K562 (cell line): ENCODE results near the gene SLC38A8. TPM values are rescaled to one million over a fixed set of nuclear protein-coding genes. Genes with fewer than 3 reads are reported as not detected.

ENCODE experiments used
- ATAC-seq: fragments of 200-7000 bp; cut with Tn5 transposase; 3 replicates; pipeline ENCODE4 v1.9.1; 2020; ENCODE audit warnings: moderate library complexity
- BruUV-seq: library from RNA; stranded (reverse); fragments of 400-500 nt; replicated peaks from 2 replicates; lab custom pipeline; 2021; lab: Mats Ljungman, UMichigan
- CTCF ChIA-PET: fragments of 300-600 bp; formaldehyde crosslinking; extraction: SDS; loops from one replicate; lab custom pipeline; 2021; ENCODE audit warnings: low intra/inter-chr PET ratio; lab: Yijun Ruan, JAX
- POLR2A ChIA-PET: fragments of 300-600, 350-650 bp; sonication (Branson Sonifier 250); formaldehyde crosslinking; extraction: SDS; loops from one replicate; lab custom pipeline; 2021; ENCODE audit warnings: antibody characterized with exemption, inconsistent platforms; lab: Yijun Ruan, JAX
- DNase-seq, 4 experiments: peaks; one replicate each; pipeline versions ENCODE4 v3.0.0 to v3.0.0-alpha.2; 2011 to 2018; ENCODE audit warnings: low spot score in 3 of 4, mixed read lengths in 3 of 4; ENCODE audit errors: extremely low read depth in 1 of 4
- FAIRE-seq: peaks from 2 replicates; lab custom pipeline; 2011; peaks lifted over from hg19 to GRCh38; lab: Jason Lieb, UNC
- H2AFZ ChIP-seq: 2 replicates; pipeline ENCODE4 v1.6.0; 2011; ENCODE audit warnings: low read depth, low read length, control low read depth, inconsistent platforms
- H3K27ac ChIP-seq: fragments of 200-600 bp; 3 replicates; pipeline ENCODE4 v1.8.0; 2011; ENCODE audit warnings: low read depth, mild to moderate bottlenecking, control low read depth, inconsistent platforms, low read length, moderate library complexity, mixed read lengths; ENCODE audit errors: extremely low read depth
- H3K27me3 ChIP-seq, 2 experiments: fragments of 300-600 bp in 1 of 2; 2 replicates in 1 of 2; 3 replicates in 1 of 2; pipeline versions ENCODE4 v1.6.0 to v1.8.0; 2011; ENCODE audit warnings: inconsistent platforms in 2 of 2, low read length in 2 of 2, mild to moderate bottlenecking in 1 of 2, mixed read lengths in 1 of 2, moderate library complexity in 1 of 2; ENCODE audit not compliant: control insufficient read depth in 2 of 2, insufficient read depth in 2 of 2
- H3K36me3 ChIP-seq: fragments of 300-600 bp; 3 replicates; pipeline ENCODE4 v1.8.0; 2011; ENCODE audit warnings: mild to moderate bottlenecking, low read length, inconsistent platforms; ENCODE audit not compliant: control insufficient read depth, insufficient read depth
- H3K4me1 ChIP-seq, 2 experiments: fragments of 200-600 bp in 1 of 2; replicated peaks in 1 of 2; 2 replicates in 1 of 2; 3 replicates in 1 of 2; pipeline versions ENCODE4 v1.5.1 to v1.8.0; 2011; ENCODE audit warnings: inconsistent platforms in 2 of 2, low read length in 2 of 2, mild to moderate bottlenecking in 1 of 2, mixed read lengths in 1 of 2, moderate library complexity in 1 of 2; ENCODE audit not compliant: control insufficient read depth in 2 of 2, insufficient read depth in 2 of 2
- H3K4me2 ChIP-seq: 2 replicates; pipeline ENCODE4 v1.6.1; 2011; ENCODE audit warnings: low read length, control low read depth, inconsistent platforms, mixed read lengths; ENCODE audit not compliant: insufficient read depth
- H3K4me3 ChIP-seq: fragments of 200-600 bp; sonication (generic), shearing (Covaris generic); 2 replicates; pipeline ENCODE4 v1.5.1; 2016; ENCODE audit warnings: control low read depth, inconsistent platforms
- H3K79me2 ChIP-seq: fragments of 200-600 bp; 3 replicates; pipeline ENCODE4 v1.8.0; 2011; ENCODE audit warnings: low read length, inconsistent platforms; ENCODE audit not compliant: control insufficient read depth, insufficient read depth
- H3K9ac ChIP-seq, 2 experiments: 2 replicates each; pipeline versions ENCODE4 v1.6.0 to v1.6.1; 2011; ENCODE audit warnings: low read depth in 2 of 2, low read length in 2 of 2, control low read depth in 1 of 2, inconsistent platforms in 1 of 2, mild to moderate bottlenecking in 1 of 2, mixed read lengths in 1 of 2; ENCODE audit not compliant: insufficient read depth in 1 of 2
- H3K9me1 ChIP-seq: one replicate; pipeline ENCODE4 v1.6.0; 2011; ENCODE audit warnings: inconsistent platforms, mild to moderate bottlenecking, low read length, moderate library complexity; ENCODE audit not compliant: control insufficient read depth, insufficient read depth
- H3K9me3 ChIP-seq: replicated peaks from 2 replicates; pipeline ENCODE4 v1.5.1; 2011; ENCODE audit warnings: low read depth, low read length, inconsistent platforms; ENCODE audit not compliant: control insufficient read depth, insufficient read depth
- H4K20me1 ChIP-seq: replicated peaks from 2 replicates; pipeline ENCODE4 v1.6.1; 2011; ENCODE audit warnings: low read length, inconsistent platforms, mixed read lengths; ENCODE audit not compliant: control insufficient read depth, insufficient read depth
- ARHGAP35 ChIP-seq: fragments of 450-650 bp; IDR thresholded peaks from 2 replicates; pipeline ENCODE4 v1.6.1; 2018; ENCODE audit not compliant: partially characterized antibody
- BACH1 ChIP-seq: fragments of 200-800 bp; sonication (Bioruptor generic); IDR thresholded peaks from 2 replicates; pipeline ENCODE4 v1.6.1; 2016; ENCODE audit warnings: missing genetic modification characterization, missing compliant biosample characterization
- CREBBP ChIP-seq: IDR thresholded peaks from one replicate; pipeline ENCODE4 v1.6.1; 2012; ENCODE audit warnings: low read depth, mild to moderate bottlenecking, control low read depth, inconsistent platforms, low read length
- ESRRA ChIP-seq: fragments of 450-650 bp; IDR thresholded peaks from 2 replicates; pipeline ENCODE4 v1.6.1; 2014; ENCODE audit warnings: low read depth, mild to moderate bottlenecking, moderate library complexity, borderline replicate concordance
- FOXM1 ChIP-seq, 2 experiments: fragments of 450-650 bp in 1 of 2; sonication (generic) in 1 of 2; formaldehyde crosslinking in 1 of 2; IDR thresholded peaks; 2 replicates each; pipeline versions ENCODE4 v1.6.1 to v1.9.0; 2017 to 2022; ENCODE audit warnings: low read depth in 2 of 2, mild to moderate bottlenecking in 2 of 2, missing genetic modification reagents in 1 of 2, moderate library complexity in 1 of 2
- GATAD2B ChIP-seq: fragments of 450-650 bp; IDR thresholded peaks from 2 replicates; pipeline ENCODE4 v1.6.1; 2017; ENCODE audit warnings: mild to moderate bottlenecking, borderline replicate concordance
- MAFK ChIP-seq: IDR thresholded peaks from 2 replicates; pipeline ENCODE4 v1.6.1; 2011; ENCODE audit warnings: low read length, improper control_type of control experiment
- OTX1 ChIP-seq: fragments of 450-650 bp; formaldehyde crosslinking; IDR thresholded peaks from 2 replicates; pipeline ENCODE4 v1.4.0; 2022; ENCODE audit warnings: mild to moderate bottlenecking
- SMC3 ChIP-seq: conservative IDR thresholded peaks from 2 replicates; pipeline ENCODE4 v1.6.1; 2011; ENCODE audit warnings: low read depth, low read length, improper control_type of control experiment; ENCODE audit not compliant: insufficient read depth
- TEAD2 ChIP-seq: fragments of 450-650 bp; IDR thresholded peaks from 2 replicates; pipeline ENCODE4 v1.6.1; 2016; ENCODE audit warnings: missing genetic modification characterization, control low read depth, missing compliant biosample characterization
- XRCC4 ChIP-seq: IDR thresholded peaks from one replicate; pipeline ENCODE4 v1.6.1; 2011; ENCODE audit not compliant: insufficient read depth, insufficient read length; ENCODE audit errors: extremely low read depth
- YBX1 ChIP-seq: fragments of 450-650 bp; IDR thresholded peaks from 2 replicates; pipeline ENCODE4 v1.7.1; 2016; ENCODE audit warnings: mild to moderate bottlenecking
- ZNF24 ChIP-seq: fragments of 450-650 bp; IDR thresholded peaks from 2 replicates; pipeline ENCODE4 v1.6.1; 2016
- ZNF586 ChIP-seq: fragments of 450-650 bp; formaldehyde crosslinking; conservative IDR thresholded peaks from 2 replicates; pipeline ENCODE4 v1.4.0; 2020; ENCODE audit warnings: mild to moderate bottlenecking, moderate library complexity
- ZNF830 ChIP-seq: fragments of 250-450 bp; sonication (Bioruptor Pico); IDR thresholded peaks from 2 replicates; pipeline ENCODE4 v1.5.0; 2021; ENCODE audit warnings: mild to moderate bottlenecking
- WGBS: fragments of 100-300 bp; shearing (Covaris generic); methylation state at CpG from one replicate; pipeline ENCODE4 v1.1.6; 2016; ENCODE audit warnings: low coverage, mixed read lengths; ENCODE audit not compliant: insufficient coverage; ENCODE audit errors: missing lambda C conversion rate; 5-methylcytosine and 5-hydroxymethylcytosine counted together
- in situ Hi-C: fragments of 300-500 bp; cut with MboI; formaldehyde crosslinking; loops from 4 replicates; pipeline ENCODE4 v1.15.0; 2018; ENCODE audit warnings: inconsistent platforms, mixed read lengths
- intact Hi-C: fragments of 100-400 bp; cut with micrococcal nuclease; formaldehyde crosslinking; loops from 2 replicates; pipeline ENCODE4 v1.14.2; 2022
- polyA plus RNA-seq, 8 experiments: library from polyadenylated mRNA; depleted of rRNA in 4 of 8; stranded (reverse) in 5 of 8; unstranded in 3 of 8; fragments of >200 nt; fragmentation: Nextera tagmentation in 2 of 8; fragmentation: Illumina TruSeq in 1 of 8; extraction: Ambion mirVana in 2 of 8; extraction: Trizol in 1 of 8; gene quantifications; 2 replicates each; pipeline versions ENCODE4 v1.2.1 to v1.2.3, GENCODE V29; 2011 to 2014; ENCODE audit warnings: inconsistent platforms in 1 of 8, missing spikeins in 1 of 8
- total RNA-seq, 7 experiments: library from RNA; depleted of rRNA in 6 of 7; stranded (reverse); fragments of >200 nt in 6 of 7; fragmentation: Illumina TruSeq in 2 of 7; extraction: Trizol in 2 of 7; gene quantifications; 2 replicates each; pipeline versions ENCODE4 v1.2.1 to v1.2.3, GENCODE V29; 2011 to 2021; ENCODE audit warnings: low replicate concordance in 1 of 7
- TF ChIP-seq, protein P1 (sequence below): IDR thresholded peaks from 2 replicates; pipeline ENCODE4 v1.6.1; 2011; ENCODE audit not compliant: insufficient read length; ENCODE audit errors: extremely low read depth
- TF ChIP-seq, protein P2 (sequence below): fragments of 250-450 bp; sonication (Bioruptor Pico); IDR thresholded peaks from 2 replicates; pipeline ENCODE4 v1.8.0; 2022; ENCODE audit warnings: moderate library complexity, mild to moderate bottlenecking, inconsistent platforms
- TF ChIP-seq, protein P3 (sequence below): fragments of 450-650 bp; IDR thresholded peaks from 2 replicates; pipeline ENCODE4 v1.6.1; 2016; ENCODE audit warnings: antibody characterized with exemption
- TF ChIP-seq, protein P4 (sequence below), 2 experiments: fragments of 200-800 bp in 1 of 2; sonication (Bioruptor generic) in 1 of 2; sonication (generic) in 1 of 2; formaldehyde crosslinking in 1 of 2; IDR thresholded peaks in 1 of 2; conservative IDR thresholded peaks in 1 of 2; 2 replicates each; pipeline versions ENCODE4 v1.5.0 to v1.6.1; 2016 to 2020; ENCODE audit warnings: missing compliant biosample characterization in 1 of 2, missing genetic modification characterization in 1 of 2, missing genetic modification reagents in 1 of 2

The SLC38A8 gene
- total and polyA plus RNA-seq, 9 of the 15 experiments (the other 6 are each of a cell fraction or from before 2014, with no cell fraction given), result 0.28 TPM; not detected in 8

DNA sequence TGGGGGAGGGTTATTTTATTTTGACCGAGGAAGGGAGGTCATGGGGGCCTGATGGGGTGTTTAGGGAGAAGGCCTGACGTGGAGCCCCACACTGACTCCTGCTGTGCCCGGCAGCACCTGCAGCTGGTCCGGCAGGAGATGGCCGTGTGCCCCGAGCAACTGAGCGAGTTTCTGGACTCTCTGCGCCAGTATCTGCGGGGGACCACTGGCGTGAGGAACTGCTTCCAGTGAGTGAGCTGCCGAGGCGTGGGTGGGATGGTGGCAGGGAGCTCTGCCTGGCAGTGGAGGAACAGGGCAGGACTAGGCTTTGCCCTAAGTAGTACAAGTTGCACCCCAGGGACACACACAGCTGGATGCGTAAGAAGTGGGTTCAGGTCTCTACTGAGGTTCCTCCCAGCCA, 44.5 kb downstream of the SLC38A8 start:
- Histone ChIP-seq H4K20me1 (peaks cover 22% of the 10 kb centered on the region; the same call in 1 of the 2 replicates), H3K27me3 (peaks cover 78 to 92% of the 10 kb centered on the region in 2 experiments), H3K4me2 (no peak overlapping the region), H3K27ac (no peak overlapping the region), H3K9me3 (no peaks in the 10 kb centered on the region), H3K4me1 (peaks cover 0 to 5% of the 10 kb centered on the region in 2 experiments; a peak in 1 of 5 replicates), H3K36me3 (no peaks in the 10 kb centered on the region), H3K9ac (no peak overlapping the region), H2AFZ (no peak overlapping the region), H3K9me1 (no peaks in the 10 kb centered on the region), H3K4me3 (no peak overlapping the region), H3K79me2 (no peaks in the 10 kb centered on the region)
- POLR2A ChIA-PET, result interaction anchor here (0.6 kb wide), 1 partner anchor 8 kb away, joined by 3 read pairs; no protein-coding TSS in a partner anchor
- ATAC-seq (no peak), DNase-seq (no peak), FAIRE-seq (no peak)
- WGBS, result 9% methylated on average over 13 of the region's 13 CpGs
- CTCF ChIA-PET, result no interaction called here
- intact Hi-C loops, result no loop called here
- no TSS peak for BruUV-seq
- in situ Hi-C loops, result no loop called here
- TF ChIP-seq, protein P1, sequence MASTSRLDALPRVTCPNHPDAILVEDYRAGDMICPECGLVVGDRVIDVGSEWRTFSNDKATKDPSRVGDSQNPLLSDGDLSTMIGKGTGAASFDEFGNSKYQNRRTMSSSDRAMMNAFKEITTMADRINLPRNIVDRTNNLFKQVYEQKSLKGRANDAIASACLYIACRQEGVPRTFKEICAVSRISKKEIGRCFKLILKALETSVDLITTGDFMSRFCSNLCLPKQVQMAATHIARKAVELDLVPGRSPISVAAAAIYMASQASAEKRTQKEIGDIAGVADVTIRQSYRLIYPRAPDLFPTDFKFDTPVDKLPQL, result no peak
- no peak for TF ChIP-seq ZNF830 (CRISPR knock-in tag)
- TF ChIP-seq FOXM1 (IDR thresholded peaks at IDR 0.05; ENCODE audit: low read depth), result no peak
- no peak for TF ChIP-seq FOXM1 (CRISPR knock-in tag; IDR thresholded peaks at IDR 0.05; ENCODE audit: low read depth)
- no peak for TF ChIP-seq BACH1
- TF ChIP-seq GATAD2B, result no peak
- TF ChIP-seq ZNF586 (CRISPR knock-in tag), result no peak
- no peak for TF ChIP-seq MAFK
- TF ChIP-seq, protein P2, sequence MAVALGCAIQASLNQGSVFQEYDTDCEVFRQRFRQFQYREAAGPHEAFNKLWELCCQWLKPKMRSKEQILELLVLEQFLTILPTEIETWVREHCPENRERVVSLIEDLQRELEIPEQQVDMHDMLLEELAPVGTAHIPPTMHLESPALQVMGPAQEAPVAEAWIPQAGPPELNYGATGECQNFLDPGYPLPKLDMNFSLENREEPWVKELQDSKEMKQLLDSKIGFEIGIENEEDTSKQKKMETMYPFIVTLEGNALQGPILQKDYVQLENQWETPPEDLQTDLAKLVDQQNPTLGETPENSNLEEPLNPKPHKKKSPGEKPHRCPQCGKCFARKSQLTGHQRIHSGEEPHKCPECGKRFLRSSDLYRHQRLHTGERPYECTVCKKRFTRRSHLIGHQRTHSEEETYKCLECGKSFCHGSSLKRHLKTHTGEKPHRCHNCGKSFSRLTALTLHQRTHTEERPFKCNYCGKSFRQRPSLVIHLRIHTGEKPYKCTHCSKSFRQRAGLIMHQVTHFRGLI (CRISPR knock-in tag), result no peak
- no peak for TF ChIP-seq ZNF24
- no peak for TF ChIP-seq ESRRA
- TF ChIP-seq ARHGAP35, result no peak
- TF ChIP-seq TEAD2, result no peak
- TF ChIP-seq OTX1 (CRISPR knock-in tag), result no peak
- no peak for TF ChIP-seq CREBBP
- no peak for TF ChIP-seq SMC3
- TF ChIP-seq, protein P3, sequence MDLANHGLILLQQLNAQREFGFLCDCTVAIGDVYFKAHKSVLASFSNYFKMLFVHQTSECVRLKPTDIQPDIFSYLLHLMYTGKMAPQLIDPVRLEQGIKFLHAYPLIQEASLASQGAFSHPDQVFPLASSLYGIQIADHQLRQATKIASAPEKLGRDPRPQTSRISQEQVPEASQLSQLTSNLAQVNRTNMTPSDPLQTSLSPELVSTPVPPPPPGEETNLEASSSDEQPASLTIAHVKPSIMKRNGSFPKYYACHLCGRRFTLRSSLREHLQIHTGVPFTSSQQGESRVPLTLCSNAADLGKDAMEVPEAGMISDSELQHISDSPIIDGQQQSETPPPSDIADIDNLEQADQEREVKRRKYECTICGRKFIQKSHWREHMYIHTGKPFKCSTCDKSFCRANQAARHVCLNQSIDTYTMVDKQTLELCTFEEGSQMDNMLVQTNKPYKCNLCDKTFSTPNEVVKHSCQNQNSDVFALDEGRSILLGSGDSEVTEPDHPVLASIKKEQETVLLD, result no peak
- TF ChIP-seq, protein P4, sequence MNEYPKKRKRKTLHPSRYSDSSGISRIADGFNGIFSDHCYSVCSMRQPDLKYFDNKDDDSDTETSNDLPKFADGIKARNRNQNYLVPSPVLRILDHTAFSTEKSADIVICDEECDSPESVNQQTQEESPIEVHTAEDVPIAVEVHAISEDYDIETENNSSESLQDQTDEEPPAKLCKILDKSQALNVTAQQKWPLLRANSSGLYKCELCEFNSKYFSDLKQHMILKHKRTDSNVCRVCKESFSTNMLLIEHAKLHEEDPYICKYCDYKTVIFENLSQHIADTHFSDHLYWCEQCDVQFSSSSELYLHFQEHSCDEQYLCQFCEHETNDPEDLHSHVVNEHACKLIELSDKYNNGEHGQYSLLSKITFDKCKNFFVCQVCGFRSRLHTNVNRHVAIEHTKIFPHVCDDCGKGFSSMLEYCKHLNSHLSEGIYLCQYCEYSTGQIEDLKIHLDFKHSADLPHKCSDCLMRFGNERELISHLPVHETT (CRISPR knock-in tag; conservative IDR thresholded peaks at IDR 0.05 in 1 of 2, IDR thresholded peaks at IDR 0.05 in 1 of 2), result no peak
- no peak for TF ChIP-seq YBX1
- TF ChIP-seq XRCC4, result no peak
